HCT116 (cell line): ENCODE data around the gene IL1RAP. TPM values are rescaled to one million over a fixed set of nuclear protein-coding genes. Genes with fewer than 3 reads are reported as not detected.

Experiments used
- ATAC-seq: fragments of 200-7000 bp; cut with Tn5 transposase; 2 replicates; pipeline ENCODE4 v1.9.1; 2020; ENCODE audit warnings: mild to moderate bottlenecking, moderate library complexity
- BruUV-seq: library from RNA; stranded (reverse); fragments of 400-500 nt; replicated peaks from 2 replicates; lab custom pipeline; 2021; lab: Mats Ljungman, UMichigan
- CTCF ChIA-PET: fragments of 300-600 bp; sonication (Branson Sonifier 250); formaldehyde crosslinking; loops from one replicate; lab custom pipeline; 2021; ENCODE audit warnings: antibody characterized with exemption; lab: Charles Lee
- POLR2A ChIA-PET: fragments of 300-600, 350-600 bp; sonication (Branson Sonifier 250); formaldehyde crosslinking; loops from one replicate; lab custom pipeline; 2021; ENCODE audit warnings: antibody characterized with exemption; lab: Charles Lee
- RAD21 ChIA-PET, 2 experiments: fragments of 300-600 bp; sonication (Branson Sonifier 250); formaldehyde crosslinking; loops; one replicate each; lab custom pipeline; 2023; ENCODE audit warnings: low total read pairs in 2 of 2; ENCODE audit not compliant: uncharacterized antibody in 2 of 2, unreplicated experiment in 2 of 2, low non-redundant PET in 1 of 2; lab: Charles Lee
- DNase-seq: peaks from one replicate; pipeline ENCODE4 v3.0.0-alpha.2; 2010; ENCODE audit warnings: low read depth, low spot score
- H2AFZ ChIP-seq: fragments of 200-600 bp; shearing (Covaris generic), sonication (generic); 2 replicates; pipeline ENCODE4 v1.6.1; 2017; ENCODE audit warnings: low read depth, mixed run types, mixed read lengths, antibody characterized with exemption, low read length; ENCODE audit not compliant: poor library complexity, severe bottlenecking
- H3K27ac ChIP-seq: 2 replicates; pipeline ENCODE4 v1.5.1; 2012; ENCODE audit warnings: low read depth, low read length
- H3K27me3 ChIP-seq: fragments of 200-600 bp; sonication (generic); 2 replicates; pipeline ENCODE4 v1.6.1; 2016; ENCODE audit warnings: mixed run types, low read length, mixed read lengths; ENCODE audit not compliant: insufficient read depth
- H3K36me3 ChIP-seq, 2 experiments: fragments of 200-500 bp in 1 of 2; fragments of 200-600 bp in 1 of 2; sonication (Bioruptor generic) in 1 of 2; sonication (generic) in 1 of 2; 2 replicates each; pipeline versions ENCODE4 v1.5.1 to v1.6.1; 2014 to 2016; ENCODE audit warnings: low read length in 2 of 2, inconsistent platforms in 1 of 2, mixed read lengths in 1 of 2, mixed run types in 1 of 2; ENCODE audit not compliant: insufficient read depth in 2 of 2, control insufficient read depth in 1 of 2
- H3K4me1 ChIP-seq, 2 experiments: fragments of 200-600 bp in 1 of 2; sonication (generic) in 1 of 2; 2 replicates each; pipeline versions ENCODE4 v1.5.1 to v1.6.1; 2012 to 2017; ENCODE audit warnings: low read length in 2 of 2, inconsistent platforms in 1 of 2, mild to moderate bottlenecking in 1 of 2, mixed read lengths in 1 of 2, mixed run types in 1 of 2, moderate library complexity in 1 of 2; ENCODE audit not compliant: insufficient read depth in 2 of 2, control insufficient read depth in 1 of 2
- H3K4me2 ChIP-seq: fragments of 200-600 bp; sonication (generic); 2 replicates; pipeline ENCODE4 v1.6.1; 2017; ENCODE audit warnings: mixed run types, low read length, mixed read lengths
- H3K4me3 ChIP-seq, 2 experiments: fragments of 200-600 bp in 1 of 2; sonication (generic) in 1 of 2; replicated peaks in 1 of 2; 2 replicates each; pipeline ENCODE4 v1.5.1; 2011 to 2016; ENCODE audit warnings: low read length in 2 of 2, control low read depth in 1 of 2, low read depth in 1 of 2, mild to moderate bottlenecking in 1 of 2, mixed read lengths in 1 of 2, mixed run types in 1 of 2
- H3K79me2 ChIP-seq: fragments of 200-600 bp; sonication (generic); 2 replicates; pipeline ENCODE4 v1.6.1; 2017; ENCODE audit warnings: mild to moderate bottlenecking, mixed run types, low read length, moderate library complexity, mixed read lengths; ENCODE audit not compliant: insufficient read depth
- H3K9ac ChIP-seq: fragments of 200-600 bp; sonication (generic); 2 replicates; pipeline ENCODE4 v1.6.1; 2016; ENCODE audit warnings: low read length, mixed read lengths
- H3K9me2 ChIP-seq: fragments of 200-600 bp; sonication (generic), shearing (Covaris generic); 2 replicates; pipeline ENCODE4 v1.6.1; 2017; ENCODE audit warnings: mixed run types, mild to moderate bottlenecking, moderate library complexity; ENCODE audit not compliant: insufficient read depth
- H3K9me3 ChIP-seq, 2 experiments: fragments of 200-500 bp in 1 of 2; fragments of 200-600 bp in 1 of 2; sonication (Bioruptor generic) in 1 of 2; sonication (generic) in 1 of 2; 2 replicates each; pipeline ENCODE4 v1.6.1; 2014 to 2017; ENCODE audit warnings: low read length in 2 of 2, mixed read lengths in 2 of 2, inconsistent platforms in 1 of 2, low read depth in 1 of 2, mild to moderate bottlenecking in 1 of 2, mixed run types in 1 of 2, moderate library complexity in 1 of 2; ENCODE audit not compliant: control insufficient read depth in 1 of 2, insufficient read depth in 1 of 2
- H4K20me1 ChIP-seq: fragments of 200-600 bp; sonication (generic), shearing (Covaris generic); 2 replicates; pipeline ENCODE4 v1.6.1; 2017; ENCODE audit warnings: mixed run types, mild to moderate bottlenecking, moderate library complexity; ENCODE audit not compliant: insufficient read depth
- CEBPB ChIP-seq: IDR thresholded peaks from 2 replicates; pipeline ENCODE4 v1.6.1; 2012; ENCODE audit warnings: low read depth
- ELF1 ChIP-seq: IDR thresholded peaks from 2 replicates; pipeline ENCODE4 v1.6.1; 2012; ENCODE audit warnings: low read depth, borderline replicate concordance
- EZH2phosphoT487 ChIP-seq: fragments of 200-600 bp; IDR thresholded peaks from 2 replicates; pipeline ENCODE4 v1.6.1; 2018; ENCODE audit warnings: antibody characterized with exemption, borderline replicate concordance
- FOSL1 ChIP-seq: IDR thresholded peaks from 2 replicates; pipeline ENCODE4 v1.6.1; 2012; ENCODE audit warnings: low read depth
- JUND ChIP-seq: IDR thresholded peaks from 2 replicates; pipeline ENCODE4 v1.6.1; 2012
- POLR2A ChIP-seq: IDR thresholded peaks from 2 replicates; pipeline ENCODE4 v1.7.0; 2011; ENCODE audit warnings: borderline replicate concordance; ENCODE audit not compliant: insufficient read depth, insufficient read length; ENCODE audit errors: extremely low read depth
- POLR2AphosphoS5 ChIP-seq: IDR thresholded peaks from 2 replicates; pipeline ENCODE4 v1.6.1; 2011; ENCODE audit warnings: mild to moderate bottlenecking, low read depth, low read length, moderate library complexity
- REST ChIP-seq: IDR thresholded peaks from 2 replicates; pipeline ENCODE4 v1.6.1; 2012; ENCODE audit warnings: low read depth
- SP1 ChIP-seq: IDR thresholded peaks from 2 replicates; pipeline ENCODE4 v1.6.1; 2012; ENCODE audit warnings: low read depth
- TCF7L2 ChIP-seq: IDR thresholded peaks from 2 replicates; pipeline ENCODE4 v1.7.0; 2011; ENCODE audit warnings: borderline replicate concordance, inconsistent platforms; ENCODE audit not compliant: insufficient read depth, insufficient read length; ENCODE audit errors: extremely low read depth
- YY1 ChIP-seq: IDR thresholded peaks from 2 replicates; pipeline ENCODE4 v1.6.1; 2011; ENCODE audit warnings: low read length, low read depth, moderate library complexity, mild to moderate bottlenecking; ENCODE audit not compliant: insufficient replicate concordance; ENCODE audit errors: extremely low read depth
- intact Hi-C: fragments of 100-400 bp; cut with micrococcal nuclease; formaldehyde crosslinking; loops from 2 replicates; pipeline ENCODE4 v1.10.0; 2022
- total RNA-seq: library from RNA; stranded (reverse); gene quantifications from one replicate; pipeline ENCODE4 v1.2.1, GENCODE V29; 2021; ENCODE audit not compliant: unreplicated experiment
- TF ChIP-seq, protein P1 (sequence below): IDR thresholded peaks from 2 replicates; pipeline ENCODE4 v1.6.1; 2011; ENCODE audit warnings: mild to moderate bottlenecking, low read length, moderate library complexity; ENCODE audit not compliant: insufficient replicate concordance; ENCODE audit errors: extremely low read depth

IL1RAP gene
- total RNA-seq, 1 experiment from 2014 or later, result 5.8 TPM

DNA sequence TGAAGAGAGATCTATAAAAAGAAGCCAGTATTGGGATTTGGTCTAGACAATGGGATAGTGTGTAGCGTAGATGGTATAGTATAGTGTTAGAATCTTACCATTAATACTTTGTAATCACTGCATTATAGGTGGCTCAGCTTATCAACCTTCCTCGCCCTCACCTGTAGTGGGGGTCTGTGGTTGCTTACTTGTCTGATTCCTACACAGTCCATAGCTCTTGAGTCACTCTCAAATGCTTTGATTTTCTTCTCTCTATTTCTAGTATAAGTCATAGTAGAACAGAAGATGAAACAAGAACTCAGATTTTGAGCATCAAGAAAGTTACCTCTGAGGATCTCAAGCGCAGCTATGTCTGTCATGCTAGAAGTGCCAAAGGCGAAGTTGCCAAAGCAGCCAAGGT is 115.2 kb downstream of the IL1RAP start (continued):
- TF ChIP-seq POLR2A (no peak), ELF1 (no peak), REST (no peak)
- TF ChIP-seq, all 23 proteins: peak for 0

GRCh38 chr3:190631295-190631694 is 117.4 kb downstream of the IL1RAP start:
- Histone ChIP-seq H3K27ac (no peak overlapping the region), H2AFZ (no peak overlapping the region), H3K36me3 (no peaks in the 10 kb centered on the region), H3K4me1 (no peaks in the 10 kb centered on the region), H4K20me1 (no peaks in the 10 kb centered on the region), H3K79me2 (no peaks in the 10 kb centered on the region), H3K9ac (no peak overlapping the region), H3K9me2 (no peaks in the 10 kb centered on the region), H3K27me3 (no peaks in the 10 kb centered on the region), H3K4me3 (no peak overlapping the region), H3K9me3 (no peaks in the 10 kb centered on the region)
- POLR2A ChIA-PET, result no interaction called here
- RAD21 ChIA-PET, result no interaction called here
- DNase-seq (no peak), ATAC-seq (no peak)
- CTCF ChIA-PET, result no interaction called here
- intact Hi-C loops, result no loop called here
- no peak for TF ChIP-seq POLR2A
- TF ChIP-seq JUND, result no peak
- TF ChIP-seq EZH2phosphoT487, result no peak
- no peak for TF ChIP-seq CEBPB
- no peak for TF ChIP-seq SP1
- no peak for TF ChIP-seq POLR2AphosphoS5
- no peak for TF ChIP-seq FOSL1
- TF ChIP-seq YY1, result no peak
- TF ChIP-seq, protein P1, sequence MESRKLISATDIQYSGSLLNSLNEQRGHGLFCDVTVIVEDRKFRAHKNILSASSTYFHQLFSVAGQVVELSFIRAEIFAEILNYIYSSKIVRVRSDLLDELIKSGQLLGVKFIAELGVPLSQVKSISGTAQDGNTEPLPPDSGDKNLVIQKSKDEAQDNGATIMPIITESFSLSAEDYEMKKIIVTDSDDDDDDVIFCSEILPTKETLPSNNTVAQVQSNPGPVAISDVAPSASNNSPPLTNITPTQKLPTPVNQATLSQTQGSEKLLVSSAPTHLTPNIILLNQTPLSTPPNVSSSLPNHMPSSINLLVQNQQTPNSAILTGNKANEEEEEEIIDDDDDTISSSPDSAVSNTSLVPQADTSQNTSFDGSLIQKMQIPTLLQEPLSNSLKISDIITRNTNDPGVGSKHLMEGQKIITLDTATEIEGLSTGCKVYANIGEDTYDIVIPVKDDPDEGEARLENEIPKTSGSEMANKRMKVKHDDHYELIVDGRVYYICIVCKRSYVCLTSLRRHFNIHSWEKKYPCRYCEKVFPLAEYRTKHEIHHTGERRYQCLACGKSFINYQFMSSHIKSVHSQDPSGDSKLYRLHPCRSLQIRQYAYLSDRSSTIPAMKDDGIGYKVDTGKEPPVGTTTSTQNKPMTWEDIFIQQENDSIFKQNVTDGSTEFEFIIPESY, result no peak
- TF ChIP-seq TCF7L2, result no peak
- TF ChIP-seq, all 23 proteins: peak for 0
- BruUV-seq, result no TSS peak
- H3K4me2 ChIP-seq, result no peak overlapping the region
